Smooth muscle cell of the brain vasculature (primary cell): ENCODE measurements around the gene ANKRD17.
A peak's percentile ranks its signal among the peaks of the same experiment; 100 is the strongest.
"Not testable (repeated sequence)": the region's sequence is repeated elsewhere in the genome, so short reads cannot be mapped to it uniquely, and the experiment has no call there.

Experiments used
- DNase-seq: peaks from one replicate; pipeline ENCODE4 v3.0.0-alpha.2; 2012; ENCODE audit warnings: low read depth, low spot score

Gene ANKRD17

GRCh38 chr4:73248416-73248815 is 10.2 kb downstream of the ANKRD17 start:
- no peak for DNase-seq

- no peak for DNase-seq
These were observed 11.5 kb downstream of the ANKRD17 start for GRCh38 chr4:73247100-73247499.

DNA sequence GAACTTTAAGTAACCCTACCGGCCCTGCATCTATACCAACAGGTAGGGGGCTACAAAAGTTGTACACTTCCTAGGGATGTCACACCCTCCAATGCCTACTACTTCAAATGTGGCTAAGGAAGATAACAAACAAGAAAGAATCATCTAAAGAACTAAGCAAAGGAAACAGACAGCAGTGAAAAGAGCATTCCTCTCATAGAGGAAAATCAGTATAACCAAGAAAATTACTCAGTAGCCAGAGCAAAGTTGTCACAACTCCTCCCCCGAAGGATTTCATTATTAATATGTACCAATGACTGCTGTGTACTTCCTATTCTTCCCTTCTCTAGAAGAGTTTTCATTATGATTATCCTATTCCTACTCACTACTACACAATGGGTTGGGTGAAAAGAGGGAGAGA is 12.6 kb downstream of the ANKRD17 start:
- DNase-seq, result no peak

DNA sequence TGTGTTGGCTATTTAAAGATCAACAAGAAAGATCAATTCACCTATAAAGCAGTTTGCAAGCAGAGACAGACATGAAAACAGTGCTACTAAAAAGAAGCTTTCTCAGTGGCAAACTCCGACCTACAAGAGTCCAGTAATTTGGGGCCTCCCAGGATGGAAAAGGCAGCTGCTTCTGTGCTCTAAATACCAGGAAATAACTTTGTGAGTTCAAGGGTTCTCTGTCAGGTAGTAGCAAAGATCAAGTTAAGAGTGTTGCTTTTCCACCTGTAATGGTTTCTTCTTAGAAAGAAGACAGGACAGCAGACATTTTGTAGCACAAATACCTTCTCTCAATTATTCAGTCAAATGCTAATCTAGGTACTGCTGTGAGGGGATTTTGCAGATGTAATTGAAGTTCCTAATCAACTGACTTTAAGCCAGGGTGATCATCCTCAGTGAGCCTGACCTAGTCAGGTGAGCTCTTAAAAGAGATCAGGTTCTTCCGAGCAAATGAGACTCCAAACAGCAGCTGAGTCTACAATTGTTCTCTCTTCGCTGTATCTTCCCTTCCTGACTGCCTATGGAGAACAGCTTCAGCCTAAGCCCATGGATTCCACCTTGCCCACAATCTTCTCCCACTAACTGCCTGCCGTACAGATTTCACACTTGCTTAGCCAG is 13.5 kb downstream of the ANKRD17 start:
- no peak for DNase-seq

- DNase-seq, result no peak
These were observed 21.6 kb downstream of the ANKRD17 start for GRCh38 chr4:73237044-73237443.

- no peak for DNase-seq
These were observed 22.4 kb downstream of the ANKRD17 start for GRCh38 chr4:73236151-73236550.

DNA sequence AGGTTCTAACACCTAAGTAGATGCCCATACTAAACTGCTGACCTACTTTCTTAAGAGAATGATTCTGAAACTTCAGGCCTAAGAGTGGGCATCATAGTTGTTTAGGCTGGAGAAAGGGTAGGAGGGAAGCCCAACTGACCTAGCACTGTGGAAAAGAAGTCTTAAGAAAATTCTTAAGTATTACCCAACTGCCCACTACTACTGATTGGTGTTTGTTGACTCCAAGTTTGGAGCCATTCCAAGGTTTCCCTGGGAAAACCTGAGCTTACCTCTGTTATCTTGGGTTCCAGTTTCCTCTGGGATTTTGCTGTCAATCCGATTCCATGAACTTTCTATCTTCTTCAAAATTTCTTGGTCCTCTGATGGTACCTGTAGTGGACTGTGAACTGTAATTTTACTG is 23.9 kb downstream of the ANKRD17 start:
- DNase-seq, result no peak

GRCh38 chr4:73231518-73232487 is 26.8 kb downstream of the ANKRD17 start:
- DNase-seq, result no peak

DNA sequence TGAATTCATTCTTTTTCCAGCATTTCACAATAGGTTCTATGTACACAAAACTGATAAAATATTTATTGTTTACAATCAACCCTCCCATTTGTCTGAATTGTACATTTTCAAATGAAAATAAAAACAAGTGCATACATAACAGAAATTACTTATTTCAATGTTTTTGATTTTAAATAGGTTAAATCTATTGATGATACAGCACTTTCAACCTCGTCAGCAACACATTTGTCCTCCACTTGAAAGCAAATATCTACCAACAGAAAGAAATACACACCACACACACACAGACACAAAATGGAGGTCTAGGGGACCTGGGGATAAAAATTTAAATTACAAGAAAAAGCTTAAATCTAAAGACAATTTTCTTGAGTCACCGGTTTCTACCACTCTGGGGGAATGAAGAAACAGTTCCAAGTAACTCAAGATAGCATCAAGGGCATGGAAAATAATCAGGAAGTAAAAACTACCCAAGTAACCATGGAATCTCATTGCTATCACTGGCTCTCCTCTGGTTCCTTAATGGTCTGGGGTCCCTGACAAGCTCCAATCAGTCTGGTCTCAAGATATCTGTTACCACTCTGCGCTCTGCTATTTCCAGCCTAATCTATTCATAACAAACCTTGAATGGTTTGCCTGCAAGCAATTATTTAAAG is 27.6 kb downstream of the ANKRD17 start:
- DNase-seq, result no peak

DNA sequence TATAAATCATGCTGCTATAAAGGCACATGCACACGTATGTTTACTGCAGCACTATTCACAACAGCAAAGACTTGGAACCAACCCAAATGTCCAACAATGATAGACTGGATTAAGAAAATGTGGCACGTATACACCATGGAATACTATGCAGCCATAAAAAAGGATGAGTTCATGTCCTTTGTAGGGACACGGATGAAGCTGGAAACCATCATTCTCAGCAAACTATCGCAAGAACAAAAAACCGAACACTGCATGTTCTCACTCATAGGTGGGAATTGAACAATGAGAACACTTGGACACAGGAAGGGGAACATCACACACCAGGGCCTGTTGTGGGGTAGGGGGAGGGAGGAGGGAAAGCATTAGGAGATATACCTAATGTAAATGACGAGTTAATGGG is 29.8 kb downstream of the ANKRD17 start:
- not testable (repeated sequence) for DNase-seq

- DNase-seq, result no peak
These were observed 33.7 kb downstream of the ANKRD17 start for GRCh38 chr4:73224886-73225285.

GRCh38 chr4:73223258-73223650 is 35.3 kb downstream of the ANKRD17 start:
- DNase-seq, result no peak

GRCh38 chr4:73222466-73223257 is 35.9 kb downstream of the ANKRD17 start:
- DNase-seq, result peak; percentile 78

DNA sequence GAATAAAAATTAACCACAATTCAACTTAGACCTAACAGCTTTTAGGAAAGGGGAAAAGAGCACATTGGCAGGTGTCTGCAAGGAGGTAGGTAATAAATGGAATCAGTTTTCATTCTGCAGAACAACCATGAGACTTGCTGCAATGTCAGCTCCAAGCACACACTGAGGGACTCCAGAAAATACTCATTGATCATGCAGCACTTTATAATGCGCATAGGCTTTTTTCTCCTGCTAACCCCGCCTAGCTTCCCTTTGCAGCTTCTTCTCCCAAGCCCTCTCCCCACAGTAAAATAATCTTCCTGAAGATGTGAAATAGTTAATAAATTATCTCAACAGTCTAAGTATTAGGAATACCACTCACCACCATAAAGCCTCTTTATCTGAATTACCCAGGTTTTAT is 36.9 kb downstream of the ANKRD17 start:
- DNase-seq, result no peak

GRCh38 chr4:73220815-73221214 is 37.8 kb downstream of the ANKRD17 start:
- no peak for DNase-seq

DNA sequence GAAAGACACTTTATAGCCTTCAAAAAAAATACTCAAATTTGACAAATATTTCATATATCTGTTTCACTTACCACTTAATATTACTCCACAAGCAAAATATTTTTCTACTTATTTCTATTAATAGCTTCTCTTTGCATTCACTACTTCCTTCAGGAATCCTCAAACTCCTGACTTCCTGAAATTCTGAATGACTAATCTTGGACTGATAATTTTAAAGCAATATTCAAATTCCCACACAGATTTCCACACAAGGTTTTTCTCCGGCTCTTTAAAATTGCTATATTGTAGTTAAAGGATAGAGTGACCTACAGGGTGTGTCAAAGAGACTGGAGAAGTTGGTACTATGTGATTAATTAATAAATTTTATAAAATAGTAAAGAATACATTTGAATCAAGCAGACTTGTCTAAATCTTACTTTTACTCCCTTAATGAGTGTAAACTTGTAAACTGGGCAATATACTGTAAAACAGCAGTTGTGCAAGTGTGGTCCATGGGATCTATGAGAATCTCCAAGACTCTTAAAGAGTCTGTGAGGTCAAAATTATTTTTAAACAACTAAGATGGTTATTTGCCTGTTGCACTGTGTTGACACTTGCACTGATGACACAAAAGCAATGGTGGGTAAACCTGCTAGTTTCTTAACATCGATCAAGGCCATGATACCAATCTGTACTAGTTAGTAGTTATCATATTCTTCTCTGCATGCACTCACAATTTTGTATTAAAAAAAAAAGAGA is 44.5 kb downstream of the ANKRD17 start:
- DNase-seq, result no peak

- no peak for DNase-seq
These were observed 45.4 kb downstream of the ANKRD17 start for GRCh38 chr4:73212982-73213730.

DNA sequence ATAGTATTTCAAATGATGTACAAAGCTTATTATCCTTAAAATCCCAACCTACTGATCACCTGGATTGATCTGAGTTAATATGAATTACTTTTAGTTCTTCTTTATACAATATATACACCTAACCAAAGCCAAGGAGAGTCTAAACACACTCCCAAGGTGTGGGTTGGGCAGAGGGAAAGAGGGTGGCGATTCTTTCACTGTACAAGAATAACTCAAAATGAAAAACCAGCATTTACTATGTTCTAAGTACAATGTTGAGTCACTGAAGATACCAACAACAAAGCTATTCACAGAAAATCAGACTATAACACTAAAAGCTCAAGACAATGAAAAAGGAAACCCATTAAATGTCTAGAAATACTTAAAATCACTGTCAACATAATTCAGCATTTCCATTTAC is 46.6 kb downstream of the ANKRD17 start:
- DNase-seq, result no peak

- DNase-seq, result no peak
These were observed 50.2 kb downstream of the ANKRD17 start for GRCh38 chr4:73208376-73208775.

DNA sequence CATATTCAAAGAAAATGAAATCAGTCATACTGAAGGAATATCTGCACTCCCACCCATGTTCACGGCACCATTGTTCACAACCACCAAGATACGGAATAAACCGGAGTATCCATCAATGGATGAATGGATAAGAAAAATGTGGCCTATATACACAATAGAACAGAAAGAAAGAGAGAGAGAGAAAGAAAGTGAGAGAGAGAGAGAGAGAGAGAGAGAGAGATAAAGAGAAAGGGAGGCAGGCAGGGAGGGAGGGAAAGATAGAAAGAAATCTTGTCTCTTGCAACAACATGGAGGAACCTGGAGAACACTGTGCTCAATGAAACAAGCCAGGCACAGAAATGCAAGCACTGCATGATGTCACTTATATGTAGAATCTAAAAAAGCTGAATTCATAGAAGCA is 52.4 kb downstream of the ANKRD17 start:
- no peak for DNase-seq
